ENCODE data around the gene SKI.

- TF ChIP-seq, protein P1, sequence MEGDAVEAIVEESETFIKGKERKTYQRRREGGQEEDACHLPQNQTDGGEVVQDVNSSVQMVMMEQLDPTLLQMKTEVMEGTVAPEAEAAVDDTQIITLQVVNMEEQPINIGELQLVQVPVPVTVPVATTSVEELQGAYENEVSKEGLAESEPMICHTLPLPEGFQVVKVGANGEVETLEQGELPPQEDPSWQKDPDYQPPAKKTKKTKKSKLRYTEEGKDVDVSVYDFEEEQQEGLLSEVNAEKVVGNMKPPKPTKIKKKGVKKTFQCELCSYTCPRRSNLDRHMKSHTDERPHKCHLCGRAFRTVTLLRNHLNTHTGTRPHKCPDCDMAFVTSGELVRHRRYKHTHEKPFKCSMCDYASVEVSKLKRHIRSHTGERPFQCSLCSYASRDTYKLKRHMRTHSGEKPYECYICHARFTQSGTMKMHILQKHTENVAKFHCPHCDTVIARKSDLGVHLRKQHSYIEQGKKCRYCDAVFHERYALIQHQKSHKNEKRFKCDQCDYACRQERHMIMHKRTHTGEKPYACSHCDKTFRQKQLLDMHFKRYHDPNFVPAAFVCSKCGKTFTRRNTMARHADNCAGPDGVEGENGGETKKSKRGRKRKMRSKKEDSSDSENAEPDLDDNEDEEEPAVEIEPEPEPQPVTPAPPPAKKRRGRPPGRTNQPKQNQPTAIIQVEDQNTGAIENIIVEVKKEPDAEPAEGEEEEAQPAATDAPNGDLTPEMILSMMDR (conservative IDR thresholded peaks at IDR 0.05; ENCODE audit: low read depth, low read length): no peak
- TF ChIP-seq RCOR1 (IDR thresholded peaks at IDR 0.05; ENCODE audit: insufficient replicate concordance, low read length) (no peak), POLR2A (IDR thresholded peaks at IDR 0.05; ENCODE audit: low read depth, low read length) (no peak), CEBPB (IDR thresholded peaks at IDR 0.05; ENCODE audit: low read depth, low read length) (no peak), RFX5 (IDR thresholded peaks at IDR 0.05; ENCODE audit: low read depth, low read length) (no peak), MAZ (IDR thresholded peaks at IDR 0.05; ENCODE audit: borderline replicate concordance, low read depth, low read length) (no peak), RAD21 (IDR thresholded peaks at IDR 0.05; ENCODE audit: low read length) (no peak), BHLHE40 (IDR thresholded peaks at IDR 0.05; ENCODE audit: low read depth, low read length) (0 out of 2 replicates have a peak, but pooled peaks have one; percentile 4), MAFK (IDR thresholded peaks at IDR 0.05; ENCODE audit: low read depth, low read length) (no peak), SMC3 (IDR thresholded peaks at IDR 0.05; ENCODE audit: low read depth, low read length) (no peak)
- TF ChIP-seq, protein P2, sequence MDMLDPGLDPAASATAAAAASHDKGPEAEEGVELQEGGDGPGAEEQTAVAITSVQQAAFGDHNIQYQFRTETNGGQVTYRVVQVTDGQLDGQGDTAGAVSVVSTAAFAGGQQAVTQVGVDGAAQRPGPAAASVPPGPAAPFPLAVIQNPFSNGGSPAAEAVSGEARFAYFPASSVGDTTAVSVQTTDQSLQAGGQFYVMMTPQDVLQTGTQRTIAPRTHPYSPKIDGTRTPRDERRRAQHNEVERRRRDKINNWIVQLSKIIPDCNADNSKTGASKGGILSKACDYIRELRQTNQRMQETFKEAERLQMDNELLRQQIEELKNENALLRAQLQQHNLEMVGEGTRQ (IDR thresholded peaks at IDR 0.05; ENCODE audit: low read depth, low read length): no peak
Measured at GRCh38 chr1:2226525-2227345, 1.4 kb upstream of the SKI start.
